Large intestine (tissue), 3 donors: ENCODE measurements around the gene SEL1L2. TPM values are rescaled to one million over a fixed set of nuclear protein-coding genes. Genes with fewer than 3 reads are reported as not detected.

ENCODE experiments used
- DNase-seq, 2 donors: peaks; one replicate each; pipeline versions ENCODE4 v3.0.0 to v3.0.0-alpha.2; 2013
- H3K27ac ChIP-seq: one replicate; pipeline ENCODE4 v1.5.1; 2013; ENCODE audit warnings: low read length
- H3K27me3 ChIP-seq: 2 replicates; pipeline ENCODE4 v1.6.1; 2013; ENCODE audit warnings: low read length; ENCODE audit not compliant: control insufficient read depth, insufficient read depth
- H3K36me3 ChIP-seq: 2 replicates; pipeline ENCODE4 v1.6.1; 2013; ENCODE audit warnings: low read length; ENCODE audit not compliant: control insufficient read depth, insufficient read depth
- H3K4me1 ChIP-seq: one replicate; pipeline ENCODE4 v1.6.1; 2013; ENCODE audit warnings: low read length; ENCODE audit not compliant: control insufficient read depth, insufficient read depth
- H3K4me3 ChIP-seq: one replicate; pipeline ENCODE4 v1.5.1; 2013; ENCODE audit warnings: low read length
- H3K9me3 ChIP-seq: one replicate; pipeline ENCODE4 v1.6.1; 2013; ENCODE audit warnings: mild to moderate bottlenecking, low read depth, low read length, moderate library complexity; ENCODE audit not compliant: control insufficient read depth
- WGBS: methylation state at CpG from one replicate; pipeline ENCODE4 v1.1.5; 2013; ENCODE audit warnings: low lambda C conversion rate; ENCODE audit not compliant: insufficient coverage; 5-methylcytosine and 5-hydroxymethylcytosine counted together
- polyA plus RNA-seq: library from polyadenylated mRNA; unstranded; fragments of 120-200 nt; gene quantifications from one replicate; pipeline ENCODE4 v1.2.1, GENCODE V29; 2013

SEL1L2 gene
- polyA plus RNA-seq, 1 donor, result not detected

DNA sequence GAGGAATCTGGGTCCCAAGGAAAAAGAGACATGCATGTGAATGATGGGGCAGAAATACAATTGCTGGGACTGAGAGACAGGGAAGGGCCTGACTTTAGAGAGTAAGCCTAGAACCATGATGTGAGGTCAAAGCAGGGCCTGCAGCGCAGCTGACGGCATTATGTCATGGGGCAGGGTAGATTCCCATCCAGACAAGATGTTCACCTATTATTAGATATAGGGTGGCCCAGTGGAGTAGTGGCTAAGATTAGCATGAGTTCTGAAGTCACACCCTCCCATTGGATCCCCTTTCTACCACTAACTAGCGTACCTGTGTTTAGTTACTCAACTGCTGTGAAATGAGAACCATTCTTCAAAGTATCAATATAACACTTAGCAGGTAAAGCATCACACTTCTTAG, 166.0 kb downstream of the SEL1L2 start:
- H3K27me3 ChIP-seq, result no peaks in the 10 kb centered on the region
- H3K36me3 ChIP-seq, result no peaks in the 10 kb centered on the region
- no peaks in the 10 kb centered on the region for H3K4me1 ChIP-seq
- no peak overlapping the region for H3K4me3 ChIP-seq
- no peak overlapping the region for H3K27ac ChIP-seq
- no CpG with 5 or more reads among the region's 3 CpGs for WGBS
- no peaks in the 10 kb centered on the region for H3K9me3 ChIP-seq
- no peak for DNase-seq

DNA sequence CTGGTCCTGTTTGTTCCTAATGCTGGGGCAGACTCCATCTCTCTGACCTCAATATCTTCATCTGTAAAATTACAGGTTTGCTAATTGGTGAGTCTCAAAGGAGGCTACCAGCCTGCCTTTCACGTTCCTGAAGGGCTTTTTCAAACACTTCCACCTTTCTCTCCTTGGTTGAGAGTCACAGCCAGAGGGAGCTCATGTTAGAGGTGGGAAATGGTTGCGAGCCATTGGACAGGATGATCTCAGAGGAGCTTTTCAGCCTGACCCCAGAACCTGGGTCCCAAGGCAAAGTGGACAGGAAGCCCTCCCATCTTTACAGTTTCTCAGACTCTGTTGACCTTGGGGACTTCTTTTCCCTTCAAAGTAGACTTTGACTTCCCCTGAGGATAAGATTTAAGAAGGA, 168.0 kb downstream of the SEL1L2 start:
- no CpG with 5 or more reads among the region's 2 CpGs for WGBS
- peaks cover 10% of the 10 kb centered on the region for H3K36me3 ChIP-seq

DNA sequence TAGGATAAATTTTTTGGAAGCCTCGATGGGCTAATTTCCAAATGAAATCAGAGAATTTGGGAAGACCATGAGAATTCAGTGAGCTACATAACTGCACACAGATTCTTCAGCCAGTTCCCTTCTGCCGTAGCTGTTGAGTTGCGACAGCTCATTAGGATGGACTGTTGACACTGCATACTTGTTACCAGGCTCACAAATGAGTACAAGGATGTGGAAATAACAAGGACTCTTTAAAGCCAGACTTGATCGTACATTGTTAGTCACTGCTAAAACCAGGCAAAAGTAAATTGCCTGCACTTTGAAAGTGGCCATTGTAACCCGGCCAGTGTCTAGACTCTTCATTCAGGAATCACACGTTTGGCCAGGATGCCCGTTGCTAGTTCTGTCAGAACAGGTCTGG, 168.5 kb downstream of the SEL1L2 start:
- Histone ChIP-seq H3K9me3 (no peaks in the 10 kb centered on the region), H3K27ac (no peak overlapping the region), H3K27me3 (no peaks in the 10 kb centered on the region), H3K36me3 (peaks cover 13% of the 10 kb centered on the region), H3K4me3 (no peak overlapping the region), H3K4me1 (no peaks in the 10 kb centered on the region)
- no peak for DNase-seq
- no CpG with 5 or more reads among the region's 7 CpGs for WGBS

More for the DNA sequence above, 168.0 kb downstream of the SEL1L2 start:
- Histone ChIP-seq H3K4me1 (no peaks in the 10 kb centered on the region), H3K27ac (no peak overlapping the region), H3K9me3 (no peaks in the 10 kb centered on the region), H3K4me3 (no peak overlapping the region), H3K27me3 (no peaks in the 10 kb centered on the region)
- DNase-seq, result no peak

DNA sequence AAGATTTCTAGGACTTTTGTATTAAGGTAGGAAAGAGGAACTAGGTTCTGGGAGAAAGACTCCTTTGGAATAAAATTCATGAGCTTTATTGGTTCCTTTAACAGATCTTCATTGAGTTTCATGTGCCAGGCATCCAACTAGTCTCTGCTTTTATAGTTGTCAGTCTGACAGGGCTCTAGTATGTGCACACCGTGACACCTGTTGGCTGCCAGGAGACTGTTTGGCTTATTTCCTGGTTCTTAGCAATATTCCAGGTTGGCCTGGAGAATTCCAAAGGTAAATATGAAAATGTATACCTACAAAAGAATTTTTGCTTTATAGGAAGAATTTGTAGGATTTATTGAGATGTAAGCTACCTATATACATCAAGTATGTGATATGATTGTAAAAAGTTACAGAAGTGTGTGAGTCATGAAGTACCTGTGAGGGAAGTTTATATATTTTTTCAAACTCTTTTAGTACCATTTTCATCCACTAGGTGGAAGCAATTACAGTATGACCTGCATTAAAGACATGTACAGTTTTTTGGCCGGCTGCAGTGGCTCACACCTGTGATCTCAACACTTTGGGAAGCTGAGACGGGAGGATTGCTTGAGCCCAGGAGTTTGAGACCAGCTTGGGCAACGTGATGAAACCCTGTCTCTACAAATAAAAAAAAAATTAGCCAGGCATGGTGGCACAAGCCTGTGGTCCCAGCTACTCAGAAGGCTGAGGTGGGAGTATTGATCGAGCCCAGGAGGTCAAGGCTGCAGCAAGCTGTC, 170.3 kb downstream of the SEL1L2 start:
- no peaks in the 10 kb centered on the region for H3K9me3 ChIP-seq
- WGBS, result no CpG with 5 or more reads among the region's 5 CpGs
- no peak overlapping the region for H3K4me3 ChIP-seq
- DNase-seq, result peak; percentile 32 to 66
- no peaks in the 10 kb centered on the region for H3K27me3 ChIP-seq
- H3K36me3 ChIP-seq, result peaks cover 25% of the 10 kb centered on the region
- H3K4me1 ChIP-seq, result no peaks in the 10 kb centered on the region
- H3K27ac ChIP-seq, result no peak overlapping the region

DNA sequence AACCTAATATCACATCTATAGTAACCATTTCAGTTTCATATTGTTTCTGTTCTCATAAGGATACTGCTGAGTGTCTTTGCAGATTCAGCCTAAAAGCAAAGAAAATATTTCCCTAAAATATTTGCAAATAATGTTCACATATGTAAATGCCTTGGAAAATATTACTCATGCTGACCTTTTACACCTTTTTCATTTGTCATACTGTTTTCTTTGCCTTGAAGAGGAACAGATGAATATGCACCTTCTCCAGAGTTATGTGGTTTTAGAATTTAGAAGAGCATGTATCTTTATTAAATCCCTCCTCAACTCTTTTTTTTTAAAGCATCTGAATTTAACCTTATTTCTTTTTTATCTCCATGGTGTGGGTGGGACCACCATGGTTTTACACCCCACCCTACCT, 173.1 kb downstream of the SEL1L2 start:
- Histone ChIP-seq H3K4me1 (peaks cover 4% of the 10 kb centered on the region), H3K27ac (no peak overlapping the region), H3K36me3 (peaks cover 41% of the 10 kb centered on the region), H3K4me3 (no peak overlapping the region), H3K27me3 (no peaks in the 10 kb centered on the region), H3K9me3 (no peaks in the 10 kb centered on the region)
- no peak for DNase-seq

DNA sequence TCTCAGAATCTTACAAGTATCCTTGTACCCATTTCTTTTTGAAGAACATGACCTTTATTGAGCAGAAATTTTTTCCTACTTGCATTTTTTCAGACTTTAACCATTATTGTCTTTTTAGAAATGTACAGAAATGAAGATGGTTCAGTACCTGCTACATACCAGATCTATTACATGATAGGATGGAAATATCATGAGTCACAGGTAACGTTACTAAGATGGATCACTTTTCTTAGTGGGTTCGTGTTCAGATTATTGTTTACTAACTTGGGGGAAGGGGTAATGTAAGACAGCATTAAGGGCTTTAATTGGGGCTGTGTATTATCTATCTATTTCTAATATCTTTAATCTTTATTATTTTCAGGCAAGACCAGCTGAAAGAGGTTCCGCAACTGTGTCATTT, 173.7 kb downstream of the SEL1L2 start:
- no peak for DNase-seq
- H3K27ac ChIP-seq, result no peak overlapping the region
- H3K36me3 ChIP-seq, result peaks cover 47% of the 10 kb centered on the region
- H3K27me3 ChIP-seq, result no peaks in the 10 kb centered on the region
- no peaks in the 10 kb centered on the region for H3K9me3 ChIP-seq
- 80% methylated on average over 3 of the region's 3 CpGs for whole genome bisulfite sequencing
- no peak overlapping the region for H3K4me3 ChIP-seq
- H3K4me1 ChIP-seq, result peaks cover 4% of the 10 kb centered on the region

DNA sequence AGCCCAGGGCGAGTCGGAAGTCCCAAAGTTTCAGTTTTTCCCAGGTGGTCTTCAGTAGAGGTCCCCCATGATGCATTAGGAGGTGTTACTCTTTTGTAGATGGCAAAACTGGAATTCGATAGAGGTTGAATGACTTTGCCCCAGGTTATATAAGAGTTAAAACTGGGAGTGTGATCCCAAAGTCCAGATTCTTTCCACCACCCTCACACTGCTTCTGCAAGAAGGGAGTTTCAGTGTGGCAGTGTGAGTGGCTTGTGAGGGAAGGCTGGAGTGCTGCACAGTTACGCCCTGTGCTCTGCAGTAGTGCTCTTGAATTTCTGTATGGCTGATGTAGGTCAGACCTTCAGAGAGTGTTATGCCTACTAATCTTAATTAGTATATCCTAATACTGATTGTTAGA, 175.7 kb downstream of the SEL1L2 start:
- WGBS, result no CpG with 5 or more reads among the region's 4 CpGs
- peak; percentile 42 to 72 for DNase-seq
- no peak overlapping the region for H3K4me3 ChIP-seq
- H3K27me3 ChIP-seq, result no peaks in the 10 kb centered on the region
- H3K4me1 ChIP-seq, result peaks cover 4% of the 10 kb centered on the region
- peak overlapping the region; percentile 14 for H3K27ac ChIP-seq
- H3K9me3 ChIP-seq, result no peaks in the 10 kb centered on the region
- peaks cover 67% of the 10 kb centered on the region for H3K36me3 ChIP-seq

DNA sequence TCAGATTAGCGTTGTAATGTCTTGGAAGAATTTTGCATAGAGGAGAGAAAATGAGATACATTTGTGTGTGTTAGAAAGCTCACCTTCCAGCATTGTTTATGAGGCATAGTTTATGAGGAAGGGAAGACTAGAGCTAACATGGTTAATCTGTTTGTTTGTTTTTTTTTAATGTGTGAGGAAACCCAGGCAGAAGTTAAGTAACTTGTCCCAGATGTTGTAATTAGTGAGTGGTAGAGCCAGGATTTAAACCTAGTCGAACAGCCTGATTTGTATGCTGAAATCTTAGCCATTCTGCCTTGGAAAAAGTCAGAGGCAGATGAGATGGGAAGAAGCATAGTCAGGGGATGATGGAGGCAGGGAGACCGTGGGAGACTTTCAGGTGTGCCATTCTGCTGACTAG, 176.5 kb downstream of the SEL1L2 start:
- H3K4me1 ChIP-seq, result peaks cover 4% of the 10 kb centered on the region
- H3K36me3 ChIP-seq, result peaks cover 75% of the 10 kb centered on the region
- 83% methylated on average over 1 of the region's 3 CpGs for WGBS
- H3K27me3 ChIP-seq, result no peaks in the 10 kb centered on the region
- H3K4me3 ChIP-seq, result no peak overlapping the region
- no peaks in the 10 kb centered on the region for H3K9me3 ChIP-seq
- DNase-seq, result no peak
- H3K27ac ChIP-seq, result no peak overlapping the region

DNA sequence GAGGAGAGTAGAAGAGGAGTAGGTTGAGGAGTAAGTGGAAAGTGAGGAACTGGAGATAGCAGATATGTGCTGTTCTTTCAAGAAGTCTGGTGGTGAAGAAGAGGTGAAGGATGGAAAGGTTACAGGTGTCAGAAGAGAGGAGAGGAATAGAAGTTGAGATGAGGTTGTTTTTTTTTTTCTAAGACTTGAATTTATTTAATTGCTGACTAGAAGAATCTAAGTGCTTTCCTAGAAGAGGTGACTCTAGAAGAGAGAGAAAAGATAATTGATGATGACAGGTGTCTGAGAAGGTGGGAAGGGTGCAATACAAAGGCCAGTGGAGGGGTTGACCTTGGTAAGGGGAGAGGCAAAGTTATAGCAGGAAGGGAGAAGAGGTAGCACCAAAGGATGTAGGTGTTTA, 180.0 kb downstream of the SEL1L2 start:
- Histone ChIP-seq H3K36me3 (peaks cover 62% of the 10 kb centered on the region), H3K4me3 (no peak overlapping the region), H3K9me3 (no peaks in the 10 kb centered on the region), H3K27me3 (no peaks in the 10 kb centered on the region), H3K27ac (no peak overlapping the region), H3K4me1 (peaks cover 4% of the 10 kb centered on the region)
- no peak for DNase-seq

DNA sequence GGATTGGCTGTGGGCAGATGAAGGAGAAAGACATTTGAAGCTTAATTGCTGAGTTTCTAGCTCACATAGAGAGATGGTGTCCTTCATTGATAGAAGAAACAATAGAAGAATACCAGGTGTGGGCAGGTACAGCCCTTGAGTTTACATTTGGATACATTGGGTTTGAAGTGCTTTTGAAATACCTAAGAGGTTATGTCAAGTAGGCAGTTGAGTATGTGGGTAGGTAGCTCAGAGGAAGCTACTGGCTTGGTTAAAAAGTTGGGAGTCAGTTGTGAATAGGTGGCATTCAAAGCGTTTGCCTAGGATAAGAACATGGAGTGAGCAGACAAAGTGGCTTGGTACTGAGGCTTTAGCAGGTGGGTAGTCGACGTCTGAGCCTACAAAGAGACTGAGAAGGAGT, 180.6 kb downstream of the SEL1L2 start:
- H3K4me1 ChIP-seq, result peaks cover 4% of the 10 kb centered on the region
- H3K36me3 ChIP-seq, result peaks cover 61% of the 10 kb centered on the region
- DNase-seq, result no peak
- no peaks in the 10 kb centered on the region for H3K27me3 ChIP-seq
- no peak overlapping the region for H3K4me3 ChIP-seq
- no peaks in the 10 kb centered on the region for H3K9me3 ChIP-seq
- no CpG with 5 or more reads among the region's 3 CpGs for WGBS
- H3K27ac ChIP-seq, result no peak overlapping the region

DNA sequence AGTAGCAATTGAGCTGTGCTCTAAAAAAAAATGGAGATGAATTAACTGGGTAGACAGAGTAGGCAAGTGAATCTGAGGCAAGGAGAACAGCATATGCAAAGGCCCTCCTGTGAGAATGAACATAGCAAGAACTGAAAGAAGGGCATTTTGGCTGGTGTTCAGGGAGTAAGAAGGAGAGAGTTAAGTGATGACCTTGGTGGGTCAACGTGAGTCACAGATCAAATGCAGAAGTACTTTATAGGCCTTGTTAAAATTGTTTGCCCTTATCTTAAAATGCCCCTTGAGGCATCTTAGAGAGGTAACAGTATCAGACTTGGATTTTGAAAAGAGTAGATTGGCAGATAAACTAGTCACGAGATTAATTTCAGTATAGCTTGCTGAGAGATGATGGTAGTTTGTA, 181.0 kb downstream of the SEL1L2 start:
- no peak overlapping the region for H3K27ac ChIP-seq
- no peaks in the 10 kb centered on the region for H3K9me3 ChIP-seq
- no peak overlapping the region for H3K4me3 ChIP-seq
- H3K36me3 ChIP-seq, result peaks cover 59% of the 10 kb centered on the region
- H3K4me1 ChIP-seq, result peaks cover 2% of the 10 kb centered on the region
- WGBS, result 100% methylated on average over 1 of the region's 2 CpGs
- H3K27me3 ChIP-seq, result no peaks in the 10 kb centered on the region
- DNase-seq, result no peak
